GM12891 (cell line): Measurements from ENCODE around the gene SAT2.

Source experiments
- DNase-seq: peaks from one replicate; pipeline ENCODE4 v3.0.0; 2011; ENCODE audit warnings: low spot score; ENCODE audit not compliant: insufficient read length
- FAIRE-seq: peaks from 2 replicates; lab custom pipeline; 2011; peaks lifted over from hg19 to GRCh38; lab: Jason Lieb, UNC
- PAX5 ChIP-seq: IDR thresholded peaks from 2 replicates; pipeline ENCODE4 v1.6.1; 2011; ENCODE audit warnings: low read length, moderate library complexity, mild to moderate bottlenecking; ENCODE audit not compliant: insufficient read depth, severe bottlenecking
- POLR2A ChIP-seq: IDR thresholded peaks from 2 replicates; pipeline ENCODE4 v1.6.1; 2011; ENCODE audit warnings: low read depth, low read length, control low read depth
- POLR2AphosphoS5 ChIP-seq: IDR thresholded peaks from 2 replicates; pipeline ENCODE4 v1.6.1; 2011; ENCODE audit warnings: low read depth, low read length, control low read depth
- POU2F2 ChIP-seq: IDR thresholded peaks from 2 replicates; pipeline ENCODE4 v1.6.1; 2011; ENCODE audit warnings: low read depth, mild to moderate bottlenecking, control low read depth, low read length, moderate library complexity
- SPI1 ChIP-seq: IDR thresholded peaks from 2 replicates; pipeline ENCODE4 v1.6.1; 2011; ENCODE audit warnings: low read depth, low read length, control low read depth
- TAF1 ChIP-seq: IDR thresholded peaks from 2 replicates; pipeline ENCODE4 v1.6.1; 2011; ENCODE audit warnings: low read depth, low read length, control low read depth

Gene SAT2

GRCh38 chr17:7593296-7593695, 34.3 kb downstream of the SAT2 start:
- TF ChIP-seq PAX5 (no peak), POLR2A (no peak), SPI1 (no peak), POU2F2 (no peak), TAF1 (no peak), POLR2AphosphoS5 (no peak)
- DNase-seq = no peak
- no peak for FAIRE-seq

DNA sequence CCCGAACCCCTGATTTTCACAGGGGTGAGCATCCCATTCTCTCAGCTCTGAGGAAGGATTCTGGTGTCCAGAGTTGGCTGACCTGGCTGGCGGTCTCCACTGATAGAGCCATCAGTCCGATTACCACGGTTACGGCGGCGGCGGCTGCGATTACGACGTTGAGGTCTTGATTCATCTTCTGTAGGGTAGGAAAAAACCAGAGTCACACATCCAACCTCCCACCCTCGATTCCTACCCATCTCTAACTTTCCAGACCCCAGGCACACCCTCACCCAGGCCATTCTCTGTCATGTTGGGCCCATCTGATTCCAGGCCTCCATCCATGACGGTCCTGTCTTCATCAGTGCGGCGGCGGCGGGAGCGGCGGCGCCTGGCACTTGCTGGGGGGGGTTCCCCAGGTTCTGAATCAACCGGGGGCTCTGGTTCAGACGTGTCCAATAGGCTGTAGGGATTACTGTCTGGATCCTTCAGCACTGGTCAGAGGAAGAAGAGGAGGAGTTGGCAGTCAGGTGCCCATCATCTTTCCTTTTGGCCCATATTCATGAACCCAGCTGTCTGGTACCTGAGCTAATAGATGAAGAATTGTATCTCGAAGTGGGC, 35.1 kb downstream of the SAT2 start:
- no peak for FAIRE-seq
- no peak for DNase-seq
- TF ChIP-seq TAF1 = no peak
- no peak for TF ChIP-seq PAX5
- TF ChIP-seq POLR2AphosphoS5 = no peak
- no peak for TF ChIP-seq POLR2A
- TF ChIP-seq POU2F2 = no peak
- TF ChIP-seq SPI1 = no peak

DNA sequence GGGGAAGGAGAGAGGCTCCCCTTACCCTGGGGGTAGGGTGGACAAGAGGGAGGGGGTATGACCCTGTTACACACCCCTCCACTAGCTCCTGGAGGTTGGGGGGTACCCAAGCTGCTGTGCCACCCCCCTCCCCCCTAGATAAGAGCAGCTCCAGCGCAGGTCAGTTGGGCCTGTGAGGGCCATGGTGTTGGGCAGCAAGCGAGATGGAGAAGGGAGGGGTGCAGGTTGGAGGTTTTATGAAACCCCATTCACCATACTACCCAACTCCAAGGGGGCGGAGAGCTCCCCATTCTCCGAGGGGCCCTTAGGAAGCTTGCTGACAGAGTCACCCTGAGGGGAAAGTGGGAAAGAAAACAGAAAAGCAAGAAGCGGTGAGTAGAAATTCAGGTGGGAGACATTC, 36.0 kb downstream of the SAT2 start:
- no peak for DNase-seq
- FAIRE-seq = no peak
- no peak for TF ChIP-seq POLR2AphosphoS5
- no peak for TF ChIP-seq SPI1
- TF ChIP-seq POLR2A = peak; percentile 59; the same call in 1 of the 2 replicates
- peak; percentile 22; the same call in 1 of the 2 replicates for TF ChIP-seq POU2F2

DNA sequence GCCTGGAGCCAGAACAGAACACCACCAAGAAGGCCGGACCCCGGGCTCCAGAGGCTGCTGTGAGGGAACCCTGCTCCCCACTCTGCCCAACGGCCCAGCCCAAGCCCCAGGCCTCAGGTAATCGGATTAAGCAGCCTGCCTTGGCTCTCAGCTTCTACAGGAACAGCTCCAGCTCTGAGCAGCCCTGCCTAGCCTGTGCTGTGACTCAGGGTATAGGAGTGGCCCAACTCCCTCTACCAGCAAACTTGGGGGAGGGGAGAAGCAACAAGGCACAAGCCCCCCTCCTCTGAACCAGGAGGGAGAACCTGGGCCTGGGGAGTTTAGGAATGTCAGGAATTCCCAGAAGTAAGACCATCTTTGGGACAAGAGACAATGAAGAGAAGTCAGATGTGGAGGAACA, 36.9 kb downstream of the SAT2 start:
- FAIRE-seq = no peak
- no peak for TF ChIP-seq SPI1

GRCh38 chr17:7589891-7590691, 37.5 kb downstream of the SAT2 start, which contains the start of gene SOX15:
Gene SOX15, minus strand, starts transcription at chr17:7590094. Its CDS starts 418 bp downstream, at chr17:7589676.
- DNase-seq = no peak
- TF ChIP-seq SPI1 (no peak), POLR2AphosphoS5 (0 out of 2 replicates have a peak, but pooled peaks have one; percentile 5)
- no peak for FAIRE-seq

More for the DNA sequence above, 36.9 kb downstream of the SAT2 start:
- DNase-seq = no peak

DNA sequence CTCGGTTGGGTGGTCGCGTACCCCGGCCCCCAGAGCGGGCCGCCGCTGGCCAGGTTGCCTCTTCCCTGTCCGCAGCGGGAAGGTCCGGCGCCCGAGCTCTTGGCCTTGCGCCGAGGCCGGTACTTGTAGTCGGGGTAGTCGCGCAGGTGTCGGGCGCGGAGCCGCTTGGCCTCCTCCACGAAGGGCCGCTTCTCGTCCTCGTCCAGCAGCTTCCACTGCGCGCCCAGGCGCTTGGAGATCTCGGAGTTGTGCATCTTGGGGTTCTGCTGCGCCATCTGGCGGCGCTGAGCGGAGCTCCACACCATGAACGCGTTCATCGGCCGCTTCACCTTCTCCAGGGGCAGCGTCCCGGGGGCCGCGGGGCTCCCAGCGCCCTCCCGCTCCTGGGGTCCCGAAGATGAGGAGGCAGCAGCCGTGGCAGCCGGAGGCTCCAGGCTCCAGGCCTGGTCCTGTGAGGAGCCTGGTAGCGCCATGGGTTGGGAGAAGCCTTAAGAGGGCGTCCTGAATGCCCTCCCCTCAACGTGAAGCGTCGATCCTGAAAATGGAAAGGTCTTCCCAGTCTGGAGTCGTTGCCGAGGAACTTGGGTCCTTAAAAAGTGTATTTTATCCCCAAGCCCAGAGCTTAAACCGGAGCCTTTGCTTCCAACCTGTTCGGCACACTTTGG, 38.3 kb downstream of the SAT2 start:
- peak; percentile 86 for FAIRE-seq

GRCh38 chr17:7588553-7589203, 38.9 kb downstream of the SAT2 start:
- DNase-seq (no peak), FAIRE-seq (no peak)
- TF ChIP-seq POLR2AphosphoS5 = no peak
- no peak for TF ChIP-seq TAF1
- TF ChIP-seq SPI1 = no peak

More for the DNA sequence above, 38.3 kb downstream of the SAT2 start:
- peak; percentile 91 for DNase-seq
- TF ChIP-seq POLR2AphosphoS5 (no peak), TAF1 (no peak), POU2F2 (no peak), POLR2A (no peak), SPI1 (no peak), PAX5 (peak; percentile 23)

- FAIRE-seq (no peak), DNase-seq (no peak)
- TF ChIP-seq POLR2AphosphoS5 (no peak), TAF1 (no peak), SPI1 (no peak), POU2F2 (no peak), PAX5 (no peak), POLR2A (no peak)
These were observed 40.0 kb downstream of the SAT2 start for GRCh38 chr17:7587420-7588151.

GRCh38 chr17:7586673-7587419, 40.8 kb downstream of the SAT2 start:
- no peak for DNase-seq
- FAIRE-seq = no peak
- TF ChIP-seq POLR2AphosphoS5 (no peak), POLR2A (no peak), SPI1 (no peak), POU2F2 (no peak), PAX5 (no peak), TAF1 (no peak)
